ENCODE measurements around the gene TMEM41B.
"Not testable (repeated sequence)": the region's sequence is repeated elsewhere in the genome, so short reads cannot be mapped to it uniquely, and the experiment has no call there.

The TMEM41B gene

GRCh38 chr11:9259981-9260837 lies 54.2 kb downstream of the TMEM41B start:
- no peak for DNase-seq (ENCODE audit: low spot score)

- not testable (repeated sequence) for DNase-seq (ENCODE audit: low spot score)
These were observed 56.1 kb downstream of the TMEM41B start for GRCh38 chr11:9258279-9258678.

- no peak for DNase-seq (ENCODE audit: low spot score)
These were observed 60.0 kb downstream of the TMEM41B start for GRCh38 chr11:9254416-9254815.

- no peak for DNase-seq (ENCODE audit: low spot score)
These were observed 61.3 kb downstream of the TMEM41B start for GRCh38 chr11:9253086-9253485.

- no peak for DNase-seq (ENCODE audit: low spot score)
These were observed 63.1 kb downstream of the TMEM41B start for GRCh38 chr11:9251311-9251710.

GRCh38 chr11:9250139-9250582 lies 64.2 kb downstream of the TMEM41B start:
- DNase-seq (ENCODE audit: low spot score) = no peak

- DNase-seq (ENCODE audit: low spot score) = no peak
These were observed 65.1 kb downstream of the TMEM41B start for GRCh38 chr11:9249252-9249651.

GRCh38 chr11:9247863-9248262 lies 66.5 kb downstream of the TMEM41B start:
- DNase-seq (ENCODE audit: low spot score) = no peak

- not testable (repeated sequence) for DNase-seq (ENCODE audit: low spot score)
These were observed 78.2 kb downstream of the TMEM41B start for GRCh38 chr11:9236242-9236641.

GRCh38 chr11:9232482-9232881 lies 81.9 kb downstream of the TMEM41B start:
- DNase-seq (ENCODE audit: low spot score) = no peak

GRCh38 chr11:9231848-9232177 lies 82.6 kb downstream of the TMEM41B start:
- no peak for DNase-seq (ENCODE audit: low spot score)

Data from left forelimb (tissue), 1 donor.